GM23338 (cell line): Measurements from ENCODE around the gene RPS3A. TPM values are rescaled to one million over a fixed set of nuclear protein-coding genes. Genes with fewer than 3 reads are reported as not detected.

ENCODE experiments used
- ATAC-seq: fragments of 200-7000 bp; cut with Tn5 transposase; 3 replicates; pipeline ENCODE4 v1.9.1; 2020
- DNase-seq: peaks from one replicate; pipeline ENCODE4 v3.0.0-alpha.2; 2015; ENCODE audit warnings: low spot score
- H2AFZ ChIP-seq: fragments of 200-600 bp; sonication (generic); 2 replicates; pipeline ENCODE4 v1.8.0; 2016; ENCODE audit warnings: antibody characterized with exemption, mild to moderate bottlenecking, moderate library complexity
- H3F3A ChIP-seq: fragments of 200-600 bp; sonication (generic); replicated peaks from 2 replicates; pipeline ENCODE4 v1.8.0; 2017; ENCODE audit warnings: antibody characterized with exemption, mixed run types, low read depth
- H3K27ac ChIP-seq: fragments of 200-600 bp; sonication (generic); 2 replicates; pipeline ENCODE4 v1.6.1; 2016; ENCODE audit warnings: low read depth
- H3K27me3 ChIP-seq: fragments of 200-600 bp; sonication (generic); 2 replicates; pipeline ENCODE4 v1.8.0; 2016; ENCODE audit warnings: mild to moderate bottlenecking, mixed run types, moderate library complexity; ENCODE audit not compliant: insufficient read depth
- H3K36me3 ChIP-seq: fragments of 200-600 bp; sonication (generic); 2 replicates; pipeline ENCODE4 v1.8.0; 2016; ENCODE audit warnings: mild to moderate bottlenecking; ENCODE audit not compliant: insufficient read depth
- H3K4me1 ChIP-seq: fragments of 200-600 bp; sonication (generic); 2 replicates; pipeline ENCODE4 v1.8.0; 2016; ENCODE audit warnings: mild to moderate bottlenecking, moderate library complexity; ENCODE audit not compliant: insufficient read depth
- H3K4me2 ChIP-seq: fragments of 200-600 bp; sonication (generic); 2 replicates; pipeline ENCODE4 v1.7.1; 2017; ENCODE audit warnings: mixed run types
- H3K4me3 ChIP-seq: fragments of 200-600 bp; sonication (generic); 2 replicates; pipeline ENCODE4 v1.6.1; 2016; ENCODE audit warnings: mixed run types
- H3K79me2 ChIP-seq: fragments of 200-600 bp; sonication (generic); replicated peaks from 2 replicates; pipeline ENCODE4 v1.8.0; 2017; ENCODE audit warnings: mild to moderate bottlenecking; ENCODE audit not compliant: insufficient read depth
- H3K9me2 ChIP-seq: fragments of 200-600 bp; sonication (generic); 2 replicates; pipeline ENCODE4 v1.8.0; 2017; ENCODE audit not compliant: insufficient read depth
- H4K20me1 ChIP-seq: fragments of 200-600 bp; sonication (generic); replicated peaks from 2 replicates; pipeline ENCODE4 v1.8.0; 2017; ENCODE audit warnings: mild to moderate bottlenecking; ENCODE audit not compliant: insufficient read depth
- H3K27ac Mint-ChIP-seq: 2 replicates; pipeline ENCODE4 v1.8.0; 2020; ENCODE audit warnings: inconsistent platforms, mild to moderate bottlenecking, moderate library complexity, mixed read lengths
- H3K27me3 Mint-ChIP-seq: 3 replicates; pipeline ENCODE4 v1.8.0; 2022; ENCODE audit warnings: low read depth, mild to moderate bottlenecking, moderate library complexity, mixed read lengths, inconsistent platforms; ENCODE audit not compliant: insufficient read depth, poor library complexity
- H3K36me3 Mint-ChIP-seq: 3 replicates; pipeline ENCODE4 v1.8.0; 2021; ENCODE audit warnings: low read depth, mild to moderate bottlenecking, inconsistent platforms, moderate library complexity, mixed read lengths
- H3K4me1 Mint-ChIP-seq: 3 replicates; pipeline ENCODE4 v1.8.0; 2020; ENCODE audit warnings: mild to moderate bottlenecking, inconsistent platforms, mixed read lengths
- H3K4me3 Mint-ChIP-seq: 3 replicates; pipeline ENCODE4 v1.8.0; 2021; ENCODE audit warnings: moderate library complexity, mild to moderate bottlenecking, inconsistent platforms, mixed read lengths
- H3K9me3 Mint-ChIP-seq: 3 replicates; pipeline ENCODE4 v1.8.0; 2020; ENCODE audit warnings: moderate library complexity, mild to moderate bottlenecking, inconsistent platforms, mixed read lengths
- CREB1 ChIP-seq: fragments of 250-450 bp; sonication (Bioruptor Pico); IDR thresholded peaks from 2 replicates; pipeline ENCODE4 v1.5.0; 2020; ENCODE audit warnings: low read depth, mild to moderate bottlenecking, moderate library complexity
- CTCF ChIP-seq, 2 experiments: fragments of 200-600 bp in 1 of 2; sonication (generic) in 1 of 2; conservative IDR thresholded peaks; 2 replicates each; pipeline versions ENCODE4 v1.5.1 to v1.6.1; 2016 to 2017; ENCODE audit warnings: antibody characterized with exemption in 2 of 2, low read depth in 2 of 2, mild to moderate bottlenecking in 2 of 2, moderate library complexity in 1 of 2
- ETS1 ChIP-seq: IDR thresholded peaks from 2 replicates; pipeline ENCODE4 v1.6.1; 2016; ENCODE audit warnings: antibody characterized with exemption
- EZH2 ChIP-seq: fragments of 200-600 bp; sonication (generic); IDR thresholded peaks from one replicate; pipeline ENCODE4 v1.8.0; 2017; ENCODE audit warnings: antibody characterized with exemption, mild to moderate bottlenecking, low read depth; ENCODE audit not compliant: unreplicated experiment
- EZH2phosphoT487 ChIP-seq: fragments of 200-600 bp; sonication (generic); IDR thresholded peaks from one replicate; pipeline ENCODE4 v1.8.1; 2018; ENCODE audit warnings: antibody characterized with exemption; ENCODE audit not compliant: unreplicated experiment
- JUNB ChIP-seq: IDR thresholded peaks from one replicate; pipeline ENCODE4 v1.6.1; 2016; ENCODE audit warnings: antibody characterized with exemption; ENCODE audit not compliant: unreplicated experiment
- NANOG ChIP-seq: IDR thresholded peaks from 2 replicates; pipeline ENCODE4 v1.6.1; 2016; ENCODE audit warnings: antibody characterized with exemption, borderline replicate concordance
- POLR2AphosphoS5 ChIP-seq: IDR thresholded peaks from 2 replicates; pipeline ENCODE4 v1.6.1; 2016; ENCODE audit warnings: antibody characterized with exemption, low read depth
- REST ChIP-seq: IDR thresholded peaks from one replicate; pipeline ENCODE4 v1.6.1; 2018; ENCODE audit warnings: antibody characterized with exemption; ENCODE audit not compliant: unreplicated experiment
- STAT1 ChIP-seq: IDR thresholded peaks from one replicate; pipeline ENCODE4 v1.6.1; 2016; ENCODE audit warnings: antibody characterized with exemption; ENCODE audit not compliant: unreplicated experiment
- ZNF114 ChIP-seq: fragments of 250-450 bp; sonication (Bioruptor Pico); IDR thresholded peaks from 2 replicates; pipeline ENCODE4 v1.5.0; 2020; ENCODE audit warnings: mild to moderate bottlenecking, moderate library complexity
- ZNF331 ChIP-seq: fragments of 250-450 bp; sonication (Bioruptor Pico); IDR thresholded peaks from 2 replicates; pipeline ENCODE4 v1.5.0; 2020; ENCODE audit warnings: low read depth, mild to moderate bottlenecking, moderate library complexity
- ZNF462 ChIP-seq: fragments of 250-450 bp; sonication (Bioruptor Pico); IDR thresholded peaks from 2 replicates; pipeline ENCODE4 v1.5.0; 2020; ENCODE audit warnings: mild to moderate bottlenecking, moderate library complexity
- polyA plus RNA-seq: library from polyadenylated mRNA; unstranded; fragments of >200 nt; fragmentation: Nextera tagmentation; extraction: Ambion mirVana; gene quantifications from 2 replicates; pipeline ENCODE4 v1.2.1, GENCODE V29; 2016
- total RNA-seq: library from RNA; depleted of rRNA; stranded (reverse); fragments of >200 nt; shearing (Covaris generic); gene quantifications from 2 replicates; pipeline ENCODE4 v1.2.3, GENCODE V29; 2014

Gene RPS3A
- total and polyA plus RNA-seq, 2 experiments from 2014 or later = 2,486 to 3,506 TPM

- no peak overlapping the region for H3K27ac Mint-ChIP-seq
- H3K4me3 Mint-ChIP-seq = no peak overlapping the region
- no peak for DNase-seq
- no peak overlapping the region for H3K4me2 ChIP-seq
- peaks cover 35% of the 10 kb centered on the region for H3K36me3 Mint-ChIP-seq
- H3K4me1 Mint-ChIP-seq = peaks cover 17% of the 10 kb centered on the region; the same call in 2 of the 3 replicates
- H3K9me3 Mint-ChIP-seq = no peaks in the 10 kb centered on the region
- H3K27ac ChIP-seq = no peak overlapping the region
- peaks cover 34% of the 10 kb centered on the region for H3K79me2 ChIP-seq
- ATAC-seq = no peak
- H2AFZ ChIP-seq = no peak overlapping the region
- peaks cover 17% of the 10 kb centered on the region for H3F3A ChIP-seq
- H3K27me3 Mint-ChIP-seq = peaks cover 20% of the 10 kb centered on the region
- peaks cover 22% of the 10 kb centered on the region for H4K20me1 ChIP-seq
- H3K4me1 ChIP-seq = peaks cover 17% of the 10 kb centered on the region; the same call in 1 of the 2 replicates
- H3K4me3 ChIP-seq = no peak overlapping the region
- no peaks in the 10 kb centered on the region for H3K9me2 ChIP-seq
- no peak for TF ChIP-seq STAT1
- TF ChIP-seq NANOG = no peak
- TF ChIP-seq ETS1 = no peak
- TF ChIP-seq CREB1 (CRISPR knock-in tag) = no peak
- TF ChIP-seq POLR2AphosphoS5 = no peak
- TF ChIP-seq CTCF (conservative IDR thresholded peaks at IDR 0.05; ENCODE audit: low read depth in 2 of 2) = no peak
- TF ChIP-seq REST = no peak
- no peak for TF ChIP-seq EZH2phosphoT487
- no peak for TF ChIP-seq ZNF462 (CRISPR knock-in tag)
- TF ChIP-seq ZNF114 (CRISPR knock-in tag) = no peak
- no peak for TF ChIP-seq ZNF331 (CRISPR knock-in tag)
- TF ChIP-seq JUNB = no peak
- TF ChIP-seq EZH2 = no peak
- peaks cover 30% of the 10 kb centered on the region for H3K36me3 ChIP-seq
- H3K27me3 ChIP-seq = no peaks in the 10 kb centered on the region
These were observed 1.7 kb upstream of the RPS3A start for GRCh38 chr4:151097759-151098158.
